Hematopoietic multipotent progenitor cell treated with erythropoietin and hydrocortisone succinate and interleukin-3 and kit ligand, for 6 days (in vitro differentiated cells): Measurements from ENCODE around the gene CXADR.
A peak's percentile ranks its signal among the peaks of the same experiment; 100 is the strongest.
"Not testable (repeated sequence)": the region's sequence is repeated elsewhere in the genome, so short reads cannot be mapped to it uniquely, and the experiment has no call there.

ENCODE experiments used
- DNase-seq: peaks from one replicate; pipeline ENCODE4 v3.0.0-alpha.2; 2015

The CXADR gene

DNA sequence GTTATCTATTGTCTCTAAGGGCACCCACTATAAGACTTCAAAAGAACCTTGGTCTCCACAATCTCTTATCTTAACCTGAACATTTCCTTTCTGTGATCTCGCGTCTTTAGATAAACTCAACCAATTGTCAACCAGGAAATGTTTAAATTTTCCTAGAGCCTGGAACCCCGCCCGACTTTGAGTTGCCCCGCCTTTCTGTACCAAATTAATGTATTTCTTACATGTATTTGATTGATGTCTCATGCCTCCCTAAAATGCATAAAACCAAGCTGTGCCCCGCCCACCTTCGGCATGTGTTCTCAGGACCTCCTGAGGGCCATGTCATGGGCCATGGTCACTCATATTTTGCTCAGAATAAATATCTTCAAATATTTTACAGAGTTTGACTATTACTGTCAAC is 5.9 kb upstream of the CXADR start:
- peak; percentile 22 for DNase-seq

DNA sequence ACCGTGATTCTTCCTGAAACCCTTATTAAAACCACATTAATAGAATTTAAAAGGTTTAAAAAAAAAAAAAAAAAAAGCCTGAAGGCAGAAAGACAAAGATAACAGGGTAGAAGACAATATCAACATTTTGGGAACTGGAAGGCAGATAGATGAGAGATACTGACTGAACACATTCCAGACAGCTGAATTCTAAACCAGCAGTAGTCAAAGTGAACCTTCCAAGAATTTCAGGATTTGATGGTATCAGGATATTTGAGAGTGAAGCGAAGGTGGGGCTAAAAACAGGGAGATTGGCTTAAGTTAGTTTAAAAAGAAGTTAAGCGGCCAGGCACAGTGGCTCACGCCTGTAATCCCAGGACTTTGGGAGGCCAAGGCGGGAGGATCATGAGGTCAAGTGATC is 5.3 kb upstream of the CXADR start:
- no peak for DNase-seq

- peak; percentile 69 for DNase-seq
Measured at GRCh38 chr21:17513214-17514123, 626 bp downstream of the CXADR start.

DNA sequence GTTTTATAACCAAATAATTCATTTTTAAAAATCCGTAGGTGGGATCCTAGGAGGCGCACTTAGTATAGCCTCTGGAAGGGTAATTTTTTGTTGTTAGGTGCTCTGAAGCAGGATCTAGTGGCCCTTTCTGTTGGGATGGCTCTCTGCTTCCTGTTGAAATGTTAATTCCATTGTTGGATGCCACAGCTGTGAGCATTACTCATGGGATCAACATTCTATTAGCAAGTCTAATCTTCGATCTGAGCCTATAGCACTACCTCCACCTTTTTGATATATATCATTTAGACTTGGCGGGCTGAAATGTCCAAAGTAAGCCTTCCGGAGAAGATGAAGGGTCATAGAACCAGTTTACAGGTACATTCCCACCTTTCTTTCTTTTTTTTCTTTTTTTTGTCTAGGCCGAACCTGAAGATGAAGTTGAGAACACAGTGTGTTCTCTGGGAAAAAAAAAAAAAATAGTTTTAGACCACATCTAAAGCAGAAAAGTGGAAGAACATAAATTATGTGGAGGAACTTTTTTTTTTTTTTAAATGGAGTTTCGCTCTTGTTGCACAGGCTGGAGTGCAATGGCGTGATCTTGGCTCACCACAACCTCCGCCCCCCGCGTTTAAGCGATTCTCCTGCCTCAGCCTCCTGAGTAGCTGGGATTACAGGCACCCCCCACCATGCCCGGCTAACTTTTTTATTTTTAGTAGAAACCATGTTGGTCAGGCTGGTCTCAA is 1.4 kb downstream of the CXADR start:
- DNase-seq = no peak

- DNase-seq = not testable (repeated sequence)
Measured at GRCh38 chr21:17517008-17517407, 4.2 kb downstream of the CXADR start.

GRCh38 chr21:17519208-17519738 is 6.4 kb downstream of the CXADR start:
- peak; percentile 21 for DNase-seq

DNA sequence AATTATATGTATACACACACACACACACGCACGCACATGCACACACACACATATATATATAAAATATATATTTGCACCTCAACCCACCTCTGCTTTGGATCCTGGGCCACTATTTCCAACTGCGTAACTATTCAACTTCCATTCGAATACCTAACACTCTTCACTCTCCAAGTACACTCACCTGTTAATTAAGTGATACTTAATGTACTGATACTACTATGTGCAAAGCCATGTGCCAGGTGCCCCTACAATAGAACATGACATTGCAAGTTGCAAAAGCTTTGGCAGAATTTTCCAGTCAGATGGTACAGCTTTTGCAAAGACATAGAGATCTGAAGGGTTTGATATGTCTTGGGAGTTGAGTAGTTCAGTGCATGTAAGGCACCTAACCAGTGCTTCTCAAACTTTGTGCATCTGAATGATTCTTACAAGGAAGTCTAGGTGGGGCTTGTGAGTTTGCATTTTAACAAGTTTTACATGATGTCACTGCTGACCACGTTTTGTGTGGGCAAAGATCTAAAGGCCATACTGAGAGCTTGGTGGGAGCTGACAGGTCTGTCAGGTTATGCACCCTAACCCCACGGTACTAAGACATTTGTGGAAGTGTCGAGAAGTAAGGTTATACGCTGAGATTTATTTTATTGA is 7.2 kb downstream of the CXADR start:
- no peak for DNase-seq

DNA sequence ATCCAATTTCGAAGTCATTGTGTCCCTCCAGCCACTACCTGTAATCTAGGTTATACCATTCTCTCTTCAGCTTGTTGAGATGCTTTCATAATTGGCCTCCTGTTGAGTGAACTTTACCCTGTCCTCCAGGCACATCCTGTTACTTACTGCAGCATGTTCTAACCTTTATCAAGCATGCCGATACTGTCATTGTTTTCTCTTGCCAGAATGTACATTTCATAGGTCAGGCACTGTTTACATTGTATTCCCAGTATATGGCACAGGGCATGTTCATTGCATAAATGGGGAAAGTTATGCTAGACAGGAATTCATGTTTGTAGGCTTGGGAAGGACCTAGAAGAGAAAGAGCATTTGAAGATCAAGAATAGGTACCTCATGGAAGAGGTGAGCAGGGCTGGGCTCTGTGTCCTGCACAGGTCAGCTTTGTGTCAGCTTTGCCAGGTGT is 10.2 kb downstream of the CXADR start:
- no peak for DNase-seq

GRCh38 chr21:17523979-17524494 is 11.2 kb downstream of the CXADR start:
- DNase-seq = not testable (repeated sequence)

GRCh38 chr21:17524635-17525034 is 11.8 kb downstream of the CXADR start:
- no peak for DNase-seq

GRCh38 chr21:17526776-17527175 is 13.9 kb downstream of the CXADR start:
- DNase-seq = no peak

DNA sequence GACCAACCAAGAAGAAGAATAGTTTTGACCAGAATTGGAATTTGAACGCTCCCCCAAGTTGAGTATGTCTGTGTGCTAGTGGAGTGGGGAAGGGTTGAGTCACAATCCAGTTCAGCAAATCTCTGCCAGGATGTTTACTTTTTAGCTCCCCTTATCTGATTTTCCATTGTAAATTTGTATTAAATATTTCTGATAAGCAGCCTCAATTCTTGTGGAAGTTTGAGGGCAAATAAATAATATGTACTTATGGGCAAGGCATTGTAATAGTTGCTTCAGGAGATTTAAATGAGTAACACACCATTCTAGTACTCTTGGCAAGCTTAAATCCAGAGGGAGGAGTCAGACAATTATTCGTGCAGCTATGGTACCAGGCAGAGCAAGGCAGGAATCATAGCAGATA is 14.4 kb downstream of the CXADR start:
- no peak for DNase-seq

GRCh38 chr21:17527711-17528110 is 14.9 kb downstream of the CXADR start:
- DNase-seq = no peak

- DNase-seq = no peak
Measured at GRCh38 chr21:17529648-17530047, 16.8 kb downstream of the CXADR start.

- DNase-seq = no peak
Measured at GRCh38 chr21:17532292-17532691, 19.4 kb downstream of the CXADR start.

DNA sequence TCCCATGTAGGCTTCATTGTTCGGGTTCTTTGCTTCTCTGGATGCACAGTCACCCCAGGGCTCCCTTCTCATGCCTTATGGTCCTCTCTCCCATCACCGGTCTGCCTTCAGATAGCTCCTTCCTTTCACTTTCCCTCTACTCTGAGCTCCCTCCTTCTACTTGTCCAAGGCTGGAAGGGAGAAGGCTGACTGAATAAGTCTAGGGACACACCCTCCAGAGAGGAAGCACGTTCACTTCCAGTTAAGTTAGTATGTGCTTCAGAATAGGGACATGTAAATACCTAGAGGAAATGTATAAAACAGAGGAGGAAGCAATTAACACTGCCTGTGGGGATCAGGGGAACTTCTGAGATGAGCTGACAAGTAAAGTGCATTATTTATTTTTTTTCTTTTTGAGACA is 23.5 kb downstream of the CXADR start:
- no peak for DNase-seq

GRCh38 chr21:17537299-17537698 is 24.5 kb downstream of the CXADR start:
- DNase-seq = peak; percentile 41

- DNase-seq = no peak
Measured at GRCh38 chr21:17538576-17538975, 25.7 kb downstream of the CXADR start.

GRCh38 chr21:17539323-17539722 is 26.5 kb downstream of the CXADR start:
- no peak for DNase-seq

DNA sequence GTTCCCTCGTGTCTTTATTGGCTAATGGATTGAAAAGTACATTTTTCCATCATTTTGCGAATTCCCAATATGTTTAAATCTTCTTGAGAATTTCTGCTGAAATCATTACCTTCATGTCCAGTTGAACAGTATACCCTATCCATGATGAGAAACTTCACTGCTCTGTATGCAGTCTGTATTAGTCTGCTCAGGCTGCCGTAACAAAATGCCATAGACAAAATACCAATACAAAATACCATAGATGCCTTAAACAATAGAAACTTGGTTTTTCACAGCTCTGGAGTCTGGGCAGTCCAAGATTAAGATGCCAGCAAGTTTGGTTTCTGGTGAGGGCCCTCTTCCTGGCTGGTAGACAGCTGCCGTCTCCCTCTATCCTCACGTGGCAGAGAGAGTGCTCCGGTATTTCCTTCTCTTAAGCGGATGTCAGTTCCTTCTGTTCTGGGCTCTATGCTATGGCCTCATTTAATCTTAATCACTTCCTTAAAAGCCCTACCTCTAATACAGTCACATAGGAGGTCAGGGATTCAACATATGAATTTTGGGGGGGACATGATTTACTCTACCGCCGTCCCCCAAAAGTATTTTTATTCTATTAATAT is 27.0 kb downstream of the CXADR start:
- no peak for DNase-seq

- no peak for DNase-seq
Measured at GRCh38 chr21:17540530-17540929, 27.7 kb downstream of the CXADR start.

- no peak for DNase-seq
Measured at GRCh38 chr21:17542371-17543011, 29.6 kb downstream of the CXADR start.
